Limb (tissue), 2 donors: ENCODE results near the gene ACAT2.
"Not testable (repeated sequence)": the region's sequence is repeated elsewhere in the genome, so short reads cannot be mapped to it uniquely, and the experiment has no call there.

Experiments used
- DNase-seq, 2 donors: peaks; one replicate each; pipeline ENCODE4 v3.0.0-alpha.2; 2016; ENCODE audit errors: extremely low spot score in 2 of 2

ACAT2 gene

DNA sequence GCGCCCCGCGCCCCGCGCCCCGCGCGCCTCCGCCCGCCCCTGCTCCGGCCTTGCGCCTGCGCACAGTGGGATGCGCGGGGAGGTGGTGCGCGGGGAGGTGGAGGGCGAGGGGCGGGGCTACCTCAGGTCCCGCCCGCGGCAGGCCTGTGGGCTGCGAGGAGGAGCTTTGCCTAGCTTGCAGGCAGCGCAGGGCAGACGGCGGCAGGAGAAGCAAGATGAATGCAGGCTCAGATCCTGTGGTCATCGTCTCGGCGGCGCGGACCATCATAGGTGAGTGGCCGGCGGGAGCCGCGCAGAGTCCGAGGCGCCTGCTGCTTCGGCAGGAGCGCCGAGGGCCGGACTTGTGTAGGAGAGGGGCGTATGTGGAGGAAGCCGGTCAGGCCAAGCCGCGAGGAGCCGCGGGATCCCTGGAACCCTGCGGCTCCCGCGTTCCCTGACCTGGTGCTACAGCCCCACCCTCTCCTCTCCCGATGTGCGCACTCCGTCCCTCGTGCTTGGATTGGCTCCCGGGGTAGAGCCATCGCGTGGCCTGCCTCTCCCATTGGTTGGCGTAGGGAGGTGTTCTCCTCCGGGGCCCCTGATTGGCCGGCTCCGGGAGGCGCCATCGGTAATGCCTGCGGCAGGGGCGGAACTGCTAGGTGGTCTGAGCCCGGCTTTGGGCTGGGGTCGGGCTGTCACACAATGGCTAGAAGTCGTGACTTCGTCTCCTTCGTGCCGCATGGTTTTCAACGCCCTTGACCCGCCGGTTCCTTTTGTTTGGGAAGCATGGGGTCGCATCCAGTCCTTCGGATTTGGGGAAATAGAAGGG, at the start of gene ACAT2:
TSS of gene ACAT2 (plus strand) at position 173 of the 808 bp plus-strand sequence. CDS start at position 216, 43 bp downstream.
- DNase-seq = peak; percentile 95

DNA sequence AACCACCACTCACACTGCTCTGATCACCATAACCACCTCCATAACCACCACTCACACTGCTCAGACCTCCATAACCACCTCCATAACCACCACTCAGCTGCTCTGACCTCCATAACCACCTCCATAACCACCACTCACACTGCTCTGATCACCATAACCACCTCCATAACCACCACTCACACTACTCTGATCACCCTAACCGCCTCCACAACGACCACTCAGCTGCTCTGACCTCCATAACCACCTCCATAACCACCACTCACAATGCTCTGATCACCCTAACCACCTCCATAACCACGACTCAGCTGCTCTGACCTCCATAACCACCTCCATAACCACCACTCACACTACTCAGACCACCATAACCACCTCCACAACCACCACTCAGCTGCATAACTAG, 49.5 kb upstream of the ACAT2 start:
- DNase-seq = not testable (repeated sequence)

DNA sequence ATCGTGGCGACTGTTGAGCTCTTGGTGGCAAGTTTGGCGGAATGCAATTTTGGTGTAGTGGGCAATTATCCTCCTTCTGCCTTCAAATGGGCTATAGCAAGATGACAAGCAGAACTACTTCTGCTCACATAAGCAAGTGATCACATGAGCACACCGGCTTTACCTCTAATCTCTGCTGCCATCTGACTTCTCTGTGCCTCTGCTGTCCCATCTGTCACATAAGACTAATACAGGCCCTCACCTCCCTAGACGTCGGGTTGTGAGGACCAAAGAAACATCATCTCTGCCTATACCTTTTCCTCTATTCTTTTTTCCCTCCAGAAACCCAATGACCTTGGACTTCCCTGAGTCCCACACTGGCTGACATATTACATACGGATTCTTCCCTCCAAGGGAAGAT, 47.9 kb upstream of the ACAT2 start:
- DNase-seq = no peak

DNA sequence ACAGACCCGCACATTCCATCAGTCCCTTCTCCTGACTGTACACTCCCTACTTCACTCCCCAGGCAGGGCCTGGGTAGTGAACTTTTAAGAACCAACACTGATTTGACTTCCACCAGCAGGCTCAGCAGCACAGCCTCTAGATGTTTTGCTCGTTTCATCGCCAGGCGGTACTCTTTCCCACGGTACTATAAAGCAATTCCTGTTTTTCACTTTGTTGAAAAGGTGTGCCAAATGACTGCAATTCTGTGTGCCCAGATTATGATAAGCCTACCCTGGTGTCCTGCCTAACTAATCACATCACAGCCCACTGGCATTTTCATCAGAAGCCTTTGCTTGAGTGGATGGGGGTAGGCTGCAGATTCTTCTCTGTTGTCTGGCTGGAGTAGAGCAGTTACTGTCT, 47.4 kb upstream of the ACAT2 start:
- DNase-seq = no peak

DNA sequence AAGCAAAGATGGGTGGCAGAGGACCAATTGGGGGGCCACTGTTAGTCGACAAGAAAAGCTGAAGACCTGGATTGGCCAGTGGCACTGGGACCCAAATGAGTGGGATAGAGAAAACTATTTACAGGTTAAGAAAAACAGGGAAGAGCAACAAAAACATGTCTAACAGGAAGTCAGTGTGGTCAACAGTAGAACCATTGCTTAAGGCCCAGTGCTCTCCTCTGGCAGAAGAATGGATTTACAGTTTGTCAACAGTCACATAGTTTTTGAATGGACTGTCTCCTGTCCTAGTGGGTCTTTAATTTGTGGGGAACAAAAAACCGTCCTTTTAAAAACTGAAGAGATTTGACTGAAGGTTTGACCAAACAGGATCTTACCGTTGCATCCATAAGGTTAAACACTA, 46.7 kb upstream of the ACAT2 start:
- no peak for DNase-seq

DNA sequence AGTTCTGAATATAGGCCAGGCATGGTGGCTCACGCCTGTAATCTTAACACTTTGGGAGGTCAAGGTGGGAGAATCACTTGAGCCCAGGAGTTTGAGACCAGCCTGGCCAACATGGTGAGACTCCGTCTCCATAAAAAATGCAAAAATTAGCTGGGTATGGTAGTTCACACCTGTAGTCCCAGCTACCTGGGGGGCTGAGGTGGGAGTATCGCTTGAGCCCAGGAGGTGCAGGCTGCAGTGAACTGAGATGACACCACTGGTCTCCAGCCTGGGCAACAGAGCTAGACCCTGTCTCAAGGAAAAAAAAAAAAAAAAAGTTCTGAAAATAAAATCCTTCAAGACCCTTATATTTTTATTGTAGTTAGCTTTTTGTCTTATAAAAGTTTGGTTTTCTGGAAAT, 46.2 kb upstream of the ACAT2 start:
- DNase-seq = no peak

DNA sequence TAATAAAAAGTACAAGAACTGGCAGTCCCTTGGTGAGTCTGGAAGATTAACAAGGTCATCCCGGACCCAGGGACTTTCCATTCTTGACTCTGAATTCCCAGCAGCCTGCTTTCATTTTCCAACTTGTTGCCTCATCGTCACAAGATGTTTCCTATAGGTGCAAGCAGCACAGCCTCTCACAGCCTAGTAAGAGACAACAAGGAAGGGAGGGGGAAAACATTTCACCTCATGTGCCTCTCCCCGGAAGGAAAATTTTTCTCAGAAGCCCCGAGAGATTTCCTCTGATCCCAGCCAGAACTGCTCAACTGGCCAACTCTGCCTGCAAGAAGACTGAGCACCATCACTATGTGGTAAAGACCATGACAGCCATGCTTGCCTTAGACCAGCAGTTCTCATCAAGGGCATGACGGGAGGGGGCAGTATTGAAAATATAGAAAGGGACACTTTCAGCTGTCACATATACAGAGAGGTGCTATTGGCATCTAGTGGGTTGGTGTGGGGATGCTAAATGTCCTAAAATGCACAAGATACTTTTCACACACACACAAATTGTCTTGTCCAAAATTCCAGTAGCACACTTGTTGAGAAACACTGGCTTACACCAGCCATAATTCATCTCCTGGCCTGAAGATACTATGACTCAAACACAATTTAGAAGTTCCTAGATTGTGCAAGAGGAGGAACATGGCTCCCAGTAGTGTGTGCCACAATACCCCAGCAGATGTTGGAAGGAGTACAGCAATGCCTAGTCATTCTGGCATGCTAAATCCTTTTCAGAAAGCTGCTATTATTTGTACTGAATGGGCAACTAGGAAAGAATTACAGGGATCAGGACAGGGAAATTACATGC, 45.4 kb upstream of the ACAT2 start:
- no peak for DNase-seq

DNA sequence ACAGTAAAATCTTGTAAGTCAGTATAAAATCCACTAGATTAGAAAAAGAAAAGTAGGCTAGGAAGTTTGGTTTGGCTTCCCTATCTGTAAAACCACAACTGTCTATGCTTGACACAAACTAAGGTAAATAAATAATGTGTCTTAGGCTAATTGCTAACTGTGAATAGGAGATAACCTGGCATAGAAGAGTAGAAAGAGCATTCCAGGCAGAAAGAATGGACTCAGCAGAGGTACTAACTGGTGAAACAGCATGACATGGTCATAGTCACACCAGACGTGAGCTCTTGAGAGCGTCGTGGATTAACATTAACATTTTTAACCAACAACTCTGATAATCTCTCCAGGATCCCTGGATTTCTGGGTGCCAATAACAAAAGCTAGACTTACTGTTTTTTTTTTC, 43.2 kb upstream of the ACAT2 start:
- DNase-seq = no peak

DNA sequence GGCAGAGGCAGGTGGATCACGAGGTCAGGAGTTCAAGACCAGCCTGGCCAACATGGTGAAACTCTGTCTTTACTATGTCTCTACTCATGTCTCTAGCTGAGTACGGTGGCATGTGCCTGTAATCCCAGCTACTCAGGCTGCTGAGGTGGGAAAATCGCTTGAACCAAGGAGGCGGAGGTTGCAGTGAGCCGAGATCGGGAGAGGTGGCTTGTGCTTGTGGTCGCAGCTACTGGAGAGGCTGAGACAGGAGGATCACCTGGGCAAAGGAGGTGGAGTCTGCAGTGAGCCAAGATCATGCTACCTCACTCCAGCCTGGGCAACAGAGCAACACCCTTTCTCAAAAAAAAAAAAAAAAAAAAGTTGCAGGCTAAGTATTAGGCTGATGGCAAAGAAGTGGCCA, 42.6 kb upstream of the ACAT2 start:
- no peak for DNase-seq

DNA sequence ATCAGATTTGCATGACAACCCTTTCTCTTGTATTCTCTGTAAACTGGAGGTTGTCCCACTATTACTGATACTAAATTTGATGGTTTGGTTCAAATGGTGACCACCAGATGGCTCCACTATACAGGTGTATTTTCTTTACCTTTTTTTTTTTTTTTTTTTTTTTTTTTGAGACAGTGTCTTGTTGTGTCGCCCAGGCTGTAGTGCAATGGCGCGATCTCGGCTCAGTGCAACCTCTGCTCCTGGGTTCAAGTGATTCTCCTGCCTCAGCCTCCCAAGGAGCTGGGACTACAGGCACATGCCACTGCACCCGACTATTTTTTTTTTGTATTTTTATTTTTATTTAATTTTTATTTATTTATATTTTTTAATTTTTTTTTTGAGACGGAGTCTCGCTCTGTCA, 41.1 kb upstream of the ACAT2 start:
- DNase-seq = no peak

DNA sequence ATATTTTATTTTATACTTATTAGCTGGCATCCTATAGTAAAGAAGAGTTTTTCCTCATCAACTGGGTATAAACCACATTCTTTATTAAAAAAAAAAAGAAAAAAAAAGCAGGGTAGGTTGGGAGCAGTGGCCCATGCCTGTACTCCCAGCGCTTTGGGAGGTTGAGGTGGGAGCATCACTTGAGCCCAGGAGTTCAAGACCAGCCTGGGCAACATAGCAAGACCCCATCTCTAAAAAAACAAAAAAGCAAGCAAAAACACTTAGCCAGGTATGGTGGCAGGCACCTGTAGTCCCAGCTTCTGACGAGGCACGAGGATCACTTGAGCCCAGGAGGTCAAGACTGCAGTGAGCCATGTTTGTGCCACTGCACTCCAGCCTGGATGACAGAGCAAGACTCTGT, 39.9 kb upstream of the ACAT2 start:
- not testable (repeated sequence) for DNase-seq

DNA sequence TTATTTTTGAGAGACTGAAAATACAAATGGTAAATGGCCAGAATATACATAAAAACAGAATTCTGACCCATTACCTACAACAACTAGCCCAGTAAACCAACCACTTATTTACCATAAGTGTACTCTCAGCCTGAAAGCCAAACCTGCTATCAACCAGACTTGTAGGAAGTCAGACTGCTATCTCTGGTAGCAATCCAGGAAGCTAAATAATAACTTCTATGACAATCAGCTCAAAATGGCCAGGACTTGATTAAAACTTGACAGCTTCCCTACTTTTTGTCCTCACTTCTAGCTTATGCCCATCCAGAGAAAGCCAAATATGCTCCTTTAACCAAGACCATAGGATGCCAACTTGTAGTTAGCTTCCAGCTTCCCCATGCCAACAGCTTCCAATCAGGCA, 39.2 kb upstream of the ACAT2 start:
- DNase-seq = no peak

DNA sequence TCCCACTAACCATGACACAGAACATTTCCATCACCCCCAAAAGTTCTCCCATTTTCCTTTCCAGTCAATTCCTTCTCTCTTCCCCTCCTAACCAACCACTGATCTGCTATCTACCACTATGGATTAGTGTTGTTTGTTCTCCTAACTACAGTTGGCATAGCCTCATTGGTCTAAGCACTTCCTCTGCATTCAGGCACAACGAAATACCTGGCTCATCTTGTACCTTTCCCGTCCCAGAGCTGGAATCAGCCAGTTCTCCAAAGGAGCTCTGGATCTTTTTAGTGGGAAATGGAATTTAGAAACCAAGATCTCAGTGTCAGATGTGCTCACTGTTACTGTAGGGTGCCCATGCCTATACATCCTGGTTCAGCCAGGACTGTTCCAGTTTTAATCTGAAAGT, 38.6 kb upstream of the ACAT2 start:
- no peak for DNase-seq

DNA sequence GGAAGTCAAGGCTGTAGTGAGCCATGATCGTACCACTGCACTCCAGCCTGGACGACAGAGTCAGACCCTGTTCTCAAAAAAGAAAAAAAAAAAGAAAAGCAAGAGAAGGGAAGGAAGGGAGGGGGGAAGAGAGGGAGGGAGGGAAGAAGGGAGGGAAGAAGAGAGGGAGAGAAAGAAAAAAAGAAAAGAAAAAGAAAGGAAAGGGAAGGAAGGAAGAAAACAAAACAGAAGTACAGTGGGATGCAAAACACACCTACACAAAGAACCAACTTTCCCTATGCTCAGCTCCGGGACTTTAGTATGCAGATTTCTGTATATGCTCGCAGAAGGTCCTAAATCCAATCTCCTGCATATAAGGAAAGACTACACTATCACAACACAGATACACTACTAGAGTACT, 37.1 kb upstream of the ACAT2 start:
- no peak for DNase-seq

DNA sequence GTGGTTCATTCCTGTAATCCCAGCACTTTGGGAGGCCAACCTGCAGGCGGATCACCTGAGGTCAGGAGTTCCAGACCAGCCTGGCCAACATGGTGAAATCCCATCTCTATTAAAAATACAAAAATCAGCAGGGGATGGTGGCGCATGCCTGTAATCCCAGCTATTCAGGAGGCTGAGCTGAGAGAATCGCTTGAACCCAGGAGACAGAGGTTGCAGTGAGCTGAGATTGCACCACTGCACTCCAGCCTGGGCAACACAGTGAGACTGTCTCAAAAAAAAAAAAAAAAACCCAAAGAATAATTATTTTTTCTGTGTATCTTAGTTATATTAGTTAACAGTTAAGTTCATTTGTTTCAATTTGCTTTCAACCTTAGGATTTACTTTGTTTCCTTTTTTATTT, 36.6 kb upstream of the ACAT2 start:
- not testable (repeated sequence) for DNase-seq

DNA sequence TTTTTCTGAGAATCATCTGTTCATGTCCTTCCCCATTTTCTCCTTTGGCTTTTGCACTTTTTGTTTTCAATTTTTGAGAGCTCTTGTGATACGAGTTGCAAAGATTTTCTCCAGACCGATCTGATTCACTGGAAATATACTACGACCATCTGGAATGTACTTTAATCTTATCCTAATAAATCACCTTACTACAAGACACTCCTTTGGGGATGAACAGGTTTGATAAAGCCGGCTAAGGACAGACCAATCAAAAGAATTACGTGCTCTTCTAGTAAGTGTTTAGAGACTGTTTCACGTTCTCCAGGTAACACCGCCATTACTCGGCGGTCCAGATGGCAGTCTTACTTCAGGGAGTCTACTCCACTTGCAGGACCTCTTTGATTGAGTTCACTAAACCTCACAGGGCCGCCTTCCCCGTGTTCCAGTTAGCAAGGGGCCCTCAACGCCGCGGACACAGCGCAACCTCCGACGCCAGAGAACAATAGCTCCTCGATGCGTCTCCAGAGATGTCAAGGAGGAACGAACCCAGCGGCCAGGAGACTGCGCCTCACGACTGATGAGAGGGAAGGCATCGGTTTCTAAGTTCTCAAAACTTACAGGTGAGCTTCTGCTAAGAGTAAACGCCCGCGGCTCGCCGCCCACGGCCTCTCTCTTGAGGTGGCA, 35.5 kb upstream of the ACAT2 start:
- DNase-seq = no peak

DNA sequence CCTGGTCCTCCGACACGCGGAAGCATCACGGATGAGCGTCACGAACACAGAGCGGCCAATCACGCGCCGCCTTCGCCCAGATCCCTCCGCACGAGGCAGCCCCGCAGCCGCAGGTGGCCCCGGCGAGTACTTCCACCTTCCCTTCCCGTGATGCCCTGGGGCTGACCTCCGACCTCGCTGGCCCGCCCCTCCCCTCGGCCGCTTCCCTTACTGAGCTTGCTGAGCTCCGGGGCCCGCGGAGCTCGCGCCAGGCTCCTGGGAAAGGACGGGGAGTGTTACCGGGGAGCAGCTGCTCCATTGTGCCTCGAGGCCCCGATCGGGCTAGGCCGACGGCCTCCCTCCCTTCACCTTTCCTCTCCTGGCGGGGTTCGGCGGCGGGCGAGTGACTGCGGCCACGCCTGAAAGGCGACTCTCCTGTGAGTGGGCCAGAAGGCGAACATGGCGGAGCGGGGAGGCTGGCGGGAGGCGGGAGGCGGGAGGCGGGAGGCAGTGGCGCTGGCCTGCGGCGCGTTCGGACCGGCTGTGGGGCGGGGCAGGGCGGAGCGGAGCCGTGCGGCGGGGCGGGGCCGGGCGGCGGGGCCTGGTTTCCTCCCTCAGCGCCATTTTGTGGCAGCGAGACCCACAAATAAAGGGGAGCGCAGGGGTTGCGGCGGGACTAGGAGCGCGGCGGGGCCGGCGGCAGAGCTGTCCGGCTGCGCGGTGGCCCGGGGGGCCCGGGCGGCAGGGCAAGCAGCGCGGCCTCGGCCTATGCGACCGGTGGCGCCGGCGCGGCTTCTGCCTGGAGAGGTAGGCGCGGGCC, 34.7 kb upstream of the ACAT2 start, which contains the start of gene WTAP:
TSS of gene WTAP (plus strand) at position 589 of the 799 bp plus-strand sequence. CDS start 8,760 bp downstream, outside the sequence.
- DNase-seq = peak; percentile 93 to 98

DNA sequence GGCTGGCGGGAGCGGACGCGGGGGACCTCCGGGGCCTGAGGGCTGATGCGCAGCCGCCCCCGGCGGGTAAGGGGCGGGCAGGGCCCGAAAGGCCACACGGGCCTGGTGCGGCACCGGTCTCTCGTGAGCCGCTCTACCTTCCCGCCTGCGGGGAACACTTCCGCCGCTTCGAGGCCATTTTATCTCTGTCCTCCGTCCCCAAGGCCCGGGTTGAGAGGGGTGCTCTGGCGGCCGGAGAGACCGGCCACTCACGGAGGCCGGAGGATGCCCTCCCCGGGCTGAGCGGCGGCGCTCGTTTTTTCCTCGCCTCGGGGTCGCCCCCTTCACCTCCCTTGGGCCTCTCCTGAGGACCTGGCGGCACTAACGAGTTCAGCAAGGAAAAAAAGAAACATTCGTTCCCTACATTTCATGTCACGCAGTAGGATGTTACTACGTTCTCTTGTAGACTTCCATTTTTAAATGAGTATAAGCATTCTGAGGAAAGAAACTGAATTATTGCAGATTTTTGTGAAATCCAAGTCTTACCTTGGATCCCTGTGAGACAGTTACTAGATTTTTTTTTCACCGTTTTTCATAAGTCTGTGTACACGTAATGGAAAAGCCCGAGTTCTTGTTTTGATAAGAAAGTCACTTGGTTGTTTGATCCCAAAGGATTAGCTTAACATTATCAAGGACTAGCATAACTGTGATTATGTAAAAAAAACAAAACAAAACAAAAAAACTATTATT, 34.0 kb upstream of the ACAT2 start:
- DNase-seq = no peak

DNA sequence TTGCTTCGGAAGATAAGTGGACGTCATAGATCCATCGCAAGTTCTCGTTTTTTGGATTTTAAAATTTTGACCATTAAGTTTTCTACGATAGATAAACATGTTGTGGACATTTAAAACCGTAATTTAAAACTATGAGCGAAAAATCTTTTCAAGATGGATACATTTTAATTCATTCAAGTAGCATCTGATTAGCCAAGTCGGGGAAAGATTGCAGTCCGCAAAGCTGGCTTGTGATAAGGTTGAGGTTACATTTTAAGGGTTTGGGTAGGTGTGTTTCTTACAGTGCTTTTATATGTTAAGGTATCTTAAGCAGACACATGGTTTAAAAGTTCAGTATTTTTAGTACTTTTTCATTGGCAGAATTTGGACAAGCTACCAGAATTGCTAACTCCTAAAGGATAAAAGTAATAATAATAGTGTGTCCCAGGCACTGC, 33.3 kb upstream of the ACAT2 start:
- DNase-seq = no peak

DNA sequence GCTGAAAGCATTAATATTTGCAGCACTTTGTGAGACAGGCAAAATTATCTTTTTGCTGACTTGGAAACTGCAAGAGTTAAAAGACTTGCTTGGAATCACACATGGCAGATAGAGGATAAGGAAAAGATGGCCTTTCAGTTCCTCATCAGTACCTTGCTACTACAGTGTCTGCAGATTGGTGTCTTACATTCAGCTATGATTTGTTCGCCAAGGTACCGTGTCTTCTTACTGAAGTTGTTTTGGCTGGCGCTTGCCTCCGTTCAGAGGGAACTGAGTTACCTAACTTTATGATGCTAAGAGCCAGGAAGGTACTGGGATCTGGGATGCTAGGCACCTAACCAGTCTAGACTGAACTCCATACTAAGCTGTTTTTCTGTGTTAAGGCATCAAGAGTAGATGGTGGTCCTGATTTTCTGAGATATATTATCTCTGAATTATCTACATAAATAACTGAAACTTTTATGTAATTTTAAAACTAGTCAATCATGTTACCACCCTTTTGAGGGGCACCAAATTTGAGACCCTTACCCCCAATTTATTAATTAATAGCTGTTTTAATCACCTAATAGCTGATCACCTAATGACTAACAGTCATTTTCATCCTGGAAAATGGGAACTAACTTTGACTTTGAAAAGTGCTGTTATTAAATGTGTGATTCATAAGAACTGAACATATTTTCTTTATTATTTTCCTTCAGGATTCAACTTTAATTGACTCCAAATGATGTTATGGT, 32.1 kb upstream of the ACAT2 start:
- no peak for DNase-seq
